GM12873 (cell line): ENCODE results near the gene PLCB1.

Experiments used
- TF ChIP-seq, protein P1 (sequence below): IDR thresholded peaks from 2 replicates; pipeline ENCODE4 v1.5.1; 2012; ENCODE audit warnings: low read depth, mild to moderate bottlenecking, moderate library complexity, low read length, control low read depth; ENCODE audit not compliant: insufficient read depth; ENCODE audit errors: missing control alignments

The PLCB1 gene

DNA sequence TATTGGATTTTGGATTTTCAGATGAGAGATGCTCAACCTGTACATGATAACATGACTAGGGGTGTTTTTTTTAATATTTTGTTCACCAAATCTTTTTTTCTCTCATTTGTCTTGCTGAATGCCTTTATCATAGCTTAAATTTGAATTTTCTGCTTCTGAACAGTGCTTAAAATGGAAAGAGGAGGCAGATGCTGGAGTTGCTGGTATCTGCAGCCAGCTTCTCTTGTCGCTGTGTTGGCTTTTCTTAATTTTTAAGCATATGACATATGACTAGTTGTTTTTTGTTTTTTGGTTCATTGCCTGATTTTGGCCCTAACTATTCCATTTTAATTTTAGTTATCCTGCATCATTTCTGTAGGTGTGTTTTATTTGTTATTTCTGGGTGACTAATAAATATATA is 196.1 kb downstream of the PLCB1 start:
- TF ChIP-seq, protein P1, sequence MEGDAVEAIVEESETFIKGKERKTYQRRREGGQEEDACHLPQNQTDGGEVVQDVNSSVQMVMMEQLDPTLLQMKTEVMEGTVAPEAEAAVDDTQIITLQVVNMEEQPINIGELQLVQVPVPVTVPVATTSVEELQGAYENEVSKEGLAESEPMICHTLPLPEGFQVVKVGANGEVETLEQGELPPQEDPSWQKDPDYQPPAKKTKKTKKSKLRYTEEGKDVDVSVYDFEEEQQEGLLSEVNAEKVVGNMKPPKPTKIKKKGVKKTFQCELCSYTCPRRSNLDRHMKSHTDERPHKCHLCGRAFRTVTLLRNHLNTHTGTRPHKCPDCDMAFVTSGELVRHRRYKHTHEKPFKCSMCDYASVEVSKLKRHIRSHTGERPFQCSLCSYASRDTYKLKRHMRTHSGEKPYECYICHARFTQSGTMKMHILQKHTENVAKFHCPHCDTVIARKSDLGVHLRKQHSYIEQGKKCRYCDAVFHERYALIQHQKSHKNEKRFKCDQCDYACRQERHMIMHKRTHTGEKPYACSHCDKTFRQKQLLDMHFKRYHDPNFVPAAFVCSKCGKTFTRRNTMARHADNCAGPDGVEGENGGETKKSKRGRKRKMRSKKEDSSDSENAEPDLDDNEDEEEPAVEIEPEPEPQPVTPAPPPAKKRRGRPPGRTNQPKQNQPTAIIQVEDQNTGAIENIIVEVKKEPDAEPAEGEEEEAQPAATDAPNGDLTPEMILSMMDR: no peak

DNA sequence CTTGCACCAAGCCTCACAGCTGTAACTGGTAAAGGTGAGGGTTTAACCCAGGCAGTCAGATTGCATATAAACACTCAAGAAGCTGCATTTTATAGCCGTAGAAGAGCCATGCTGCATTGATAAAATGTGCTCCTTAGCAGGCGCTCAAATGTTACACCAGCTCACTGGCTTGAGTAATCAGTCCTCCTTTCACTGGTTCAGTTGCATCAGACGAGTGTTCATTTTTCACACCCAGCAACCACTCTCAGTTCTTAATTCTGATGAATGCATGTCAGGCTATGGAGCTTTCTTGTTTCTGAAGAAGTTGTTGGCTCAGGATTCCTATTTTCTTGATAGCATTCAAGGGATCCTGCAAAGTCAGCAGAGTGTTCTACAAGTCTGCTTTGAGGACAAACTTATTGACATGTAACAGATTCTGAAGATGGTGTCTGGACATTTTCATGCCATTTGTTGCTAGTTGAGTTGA is 198.3 kb downstream of the PLCB1 start:
- TF ChIP-seq, protein P1: no peak

DNA sequence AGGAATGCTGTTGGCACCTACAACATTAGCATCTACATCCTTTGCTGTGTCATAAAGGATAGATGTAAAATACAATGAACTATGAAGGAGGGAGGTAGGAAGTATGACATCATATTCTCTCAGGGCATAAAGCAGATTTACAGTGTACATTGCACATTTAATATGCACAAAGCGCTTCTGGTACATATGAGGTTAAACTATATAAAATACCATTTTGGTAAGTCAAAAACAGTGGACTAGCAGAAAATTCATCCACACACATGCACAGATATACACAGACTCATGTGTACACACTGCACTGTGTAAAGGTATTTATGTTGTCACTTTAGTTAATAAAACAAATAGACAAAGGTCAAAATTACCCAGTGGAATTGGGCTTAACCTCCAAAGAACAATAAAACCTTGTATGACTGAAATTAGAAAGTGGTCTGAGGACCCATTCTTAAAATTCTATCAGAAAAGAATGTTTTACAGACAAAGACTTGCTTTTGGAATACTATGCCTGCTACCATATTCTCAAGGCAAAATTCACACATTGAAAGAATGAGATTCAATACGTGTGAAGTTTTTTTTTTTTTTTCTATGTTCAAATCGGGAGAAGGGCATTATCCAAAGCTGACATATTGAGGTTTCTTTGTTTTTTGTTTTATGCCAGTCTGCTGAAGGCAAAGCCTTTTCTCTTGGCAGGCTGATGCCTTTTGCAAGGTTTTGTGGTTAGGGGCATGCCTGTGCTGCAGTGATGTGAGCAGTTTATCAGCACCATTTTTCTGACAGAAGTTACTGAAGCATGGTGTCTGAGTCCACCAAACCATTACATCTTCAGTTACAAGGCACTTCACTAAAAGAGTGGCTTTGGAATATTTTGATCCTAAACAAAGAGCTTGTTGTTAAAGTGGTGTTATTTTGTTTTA is 199.0 kb downstream of the PLCB1 start:
- TF ChIP-seq, protein P1: no peak

DNA sequence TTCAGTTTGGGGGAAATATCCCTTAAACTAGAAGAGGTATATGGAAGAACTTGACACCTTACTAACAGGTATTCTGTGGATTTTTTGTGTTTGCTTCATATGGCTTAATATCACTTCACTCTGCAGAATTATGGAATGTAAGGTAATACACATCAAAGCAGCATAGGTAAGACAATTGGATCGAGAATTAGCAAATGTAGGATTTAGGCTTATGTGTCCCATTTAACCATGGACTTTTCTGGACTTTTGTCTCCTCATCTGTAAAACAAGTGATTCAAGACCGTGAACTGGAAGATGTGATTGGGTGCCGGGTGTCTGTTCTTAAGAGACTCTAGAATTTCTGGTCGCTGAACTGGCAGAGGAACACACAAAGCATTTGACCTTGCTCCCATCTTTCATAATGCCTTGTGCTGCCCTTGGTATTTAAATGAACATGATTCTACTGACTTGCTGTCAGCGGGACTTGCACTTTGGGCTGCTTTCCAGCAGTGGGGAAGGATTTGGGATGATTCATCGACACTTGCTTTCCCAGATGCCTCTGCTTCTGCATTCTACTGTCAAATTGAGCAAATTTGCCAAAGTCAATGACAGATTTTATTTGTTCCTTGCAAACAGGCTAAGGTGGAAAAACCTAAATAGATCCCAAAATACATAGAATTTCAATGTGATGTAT is 199.8 kb downstream of the PLCB1 start:
- TF ChIP-seq, protein P1: no peak

DNA sequence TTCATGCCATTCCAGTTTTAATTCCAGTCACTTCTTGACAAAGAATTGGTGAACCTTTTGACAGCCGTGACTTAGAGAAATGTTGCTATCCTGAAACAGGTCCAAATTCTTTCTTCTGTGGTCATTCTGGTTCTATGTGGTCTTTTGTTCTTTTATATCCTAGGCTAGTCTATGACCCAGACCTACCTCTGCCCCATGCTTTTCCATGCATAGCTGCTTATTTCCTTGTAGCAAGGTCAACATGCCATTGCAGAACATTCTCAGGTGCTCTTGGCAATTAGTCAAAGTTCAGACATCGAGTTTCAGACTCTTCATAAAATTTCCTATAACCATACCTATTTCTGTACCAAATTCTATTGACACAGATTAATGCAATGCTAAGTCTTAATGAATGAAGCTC is 202.6 kb downstream of the PLCB1 start:
- TF ChIP-seq, protein P1: no peak

DNA sequence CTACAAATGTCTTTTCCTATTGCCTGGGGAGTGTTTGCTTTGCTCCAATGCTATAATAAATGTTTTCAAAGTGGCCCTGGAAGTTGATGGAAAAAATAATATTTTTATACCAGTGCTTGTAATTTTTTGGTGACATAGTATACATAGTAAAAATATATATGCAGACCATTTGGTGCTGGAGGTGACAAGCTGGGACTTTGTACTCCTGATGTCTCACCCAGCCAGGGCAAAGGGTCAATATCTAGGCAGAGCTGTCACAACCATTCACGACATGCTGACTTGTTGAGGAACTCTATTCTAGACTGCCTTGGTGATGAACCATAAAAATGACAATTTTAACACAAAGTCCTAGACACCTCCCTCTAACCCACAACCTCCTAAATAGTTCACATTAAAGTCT is 203.0 kb downstream of the PLCB1 start:
- TF ChIP-seq, protein P1: no peak

DNA sequence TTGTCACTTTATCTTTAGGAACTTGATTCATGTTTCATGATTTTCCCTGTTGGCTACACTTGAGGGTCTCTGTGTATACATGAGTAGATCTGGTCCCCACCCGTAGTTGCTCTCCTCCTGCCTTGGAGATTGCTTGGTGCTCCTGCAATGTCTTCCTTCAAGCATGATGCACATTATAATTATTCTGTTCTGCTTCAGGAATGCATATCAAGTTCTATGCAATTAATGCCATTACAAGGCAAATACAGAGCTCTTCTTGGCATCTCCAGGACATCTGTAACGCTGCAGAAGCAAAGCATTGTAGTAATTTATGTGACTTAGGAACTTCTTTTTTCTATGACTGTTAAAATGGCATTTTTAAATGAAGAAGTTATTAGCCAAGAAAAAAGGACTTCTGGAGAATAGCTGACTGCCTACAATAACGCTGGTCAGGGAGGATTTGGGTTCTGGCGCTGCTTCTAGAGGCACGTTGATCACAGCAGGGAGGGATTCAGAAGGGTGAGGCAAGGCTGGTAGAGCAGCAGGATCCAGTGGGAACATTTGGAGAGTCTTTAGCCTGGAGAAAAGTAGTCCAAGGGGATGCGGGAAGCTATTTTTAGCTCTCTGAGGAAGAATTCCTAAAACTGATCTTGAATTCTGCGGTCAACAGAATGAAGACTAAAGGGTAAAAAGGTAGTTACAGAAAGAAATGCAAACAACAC is 203.6 kb downstream of the PLCB1 start:
- TF ChIP-seq, protein P1: no peak
